ENCODE measurements around the gene DTYMK.
"Not testable (repeated sequence)": the region's sequence is repeated elsewhere in the genome, so short reads cannot be mapped to it uniquely, and the experiment has no call there.

DNA sequence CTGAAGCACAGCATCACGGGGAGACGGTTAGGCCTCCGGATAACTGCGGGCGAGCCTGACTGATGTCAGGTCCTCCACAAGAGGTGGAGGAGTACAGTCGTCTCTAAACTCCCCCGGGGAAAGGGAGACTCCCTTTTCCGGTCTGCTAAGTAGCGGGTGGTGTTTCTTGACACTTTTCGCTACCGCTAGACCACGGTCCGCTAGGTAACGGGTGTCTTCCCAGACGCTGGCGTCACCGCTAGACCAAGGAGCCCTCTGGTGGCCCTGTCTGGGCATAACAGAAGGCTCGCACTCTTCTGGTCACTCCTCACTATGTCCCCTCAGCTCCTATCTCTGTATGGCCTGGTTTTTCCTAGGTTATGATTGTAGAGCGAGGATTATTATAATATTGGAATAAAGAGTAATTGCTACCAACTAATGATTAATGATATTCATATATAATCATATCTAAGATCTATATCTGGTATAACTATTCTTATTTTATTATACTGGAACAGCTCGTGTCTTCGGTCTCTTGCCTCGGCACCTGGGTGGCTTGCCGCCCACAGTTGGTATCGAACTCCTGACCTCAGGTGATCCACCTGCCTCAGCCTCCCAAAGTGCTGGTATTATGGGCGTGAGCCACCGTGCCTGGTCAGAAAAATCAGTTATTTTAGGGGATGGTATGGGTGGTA, 46.0 kb upstream of the DTYMK start:
- not testable (repeated sequence) for TF ChIP-seq EZH2 (IDR thresholded peaks at IDR 0.05; ENCODE audit: low read length, unreplicated experiment); EZH2phosphoT487 (IDR thresholded peaks at IDR 0.05; ENCODE audit: borderline replicate concordance, low read length)
- TF ChIP-seq, protein P1, sequence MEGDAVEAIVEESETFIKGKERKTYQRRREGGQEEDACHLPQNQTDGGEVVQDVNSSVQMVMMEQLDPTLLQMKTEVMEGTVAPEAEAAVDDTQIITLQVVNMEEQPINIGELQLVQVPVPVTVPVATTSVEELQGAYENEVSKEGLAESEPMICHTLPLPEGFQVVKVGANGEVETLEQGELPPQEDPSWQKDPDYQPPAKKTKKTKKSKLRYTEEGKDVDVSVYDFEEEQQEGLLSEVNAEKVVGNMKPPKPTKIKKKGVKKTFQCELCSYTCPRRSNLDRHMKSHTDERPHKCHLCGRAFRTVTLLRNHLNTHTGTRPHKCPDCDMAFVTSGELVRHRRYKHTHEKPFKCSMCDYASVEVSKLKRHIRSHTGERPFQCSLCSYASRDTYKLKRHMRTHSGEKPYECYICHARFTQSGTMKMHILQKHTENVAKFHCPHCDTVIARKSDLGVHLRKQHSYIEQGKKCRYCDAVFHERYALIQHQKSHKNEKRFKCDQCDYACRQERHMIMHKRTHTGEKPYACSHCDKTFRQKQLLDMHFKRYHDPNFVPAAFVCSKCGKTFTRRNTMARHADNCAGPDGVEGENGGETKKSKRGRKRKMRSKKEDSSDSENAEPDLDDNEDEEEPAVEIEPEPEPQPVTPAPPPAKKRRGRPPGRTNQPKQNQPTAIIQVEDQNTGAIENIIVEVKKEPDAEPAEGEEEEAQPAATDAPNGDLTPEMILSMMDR (conservative IDR thresholded peaks at IDR 0.05; ENCODE audit: low read depth, low read length): peak; percentile 38; the same call in 1 of the 2 replicates

Data from PC-3 (cell line).